SK-N-SH (cell line): ENCODE data around the gene RABGGTA. TPM values are rescaled to one million over a fixed set of nuclear protein-coding genes. Genes with fewer than 3 reads are reported as not detected.

Experiments used
- CTCF ChIA-PET: fragments of 300-600, 350-600 bp; formaldehyde crosslinking; extraction: SDS; loops from one replicate; lab custom pipeline; 2021; lab: Yijun Ruan, JAX
- POLR2A ChIA-PET: fragments of 350-600 bp; sonication (Branson Sonifier 250); formaldehyde crosslinking; extraction: SDS; loops from one replicate; lab custom pipeline; 2020; ENCODE audit warnings: antibody characterized with exemption, inconsistent platforms; lab: Yijun Ruan, JAX
- DNase-seq: peaks from one replicate; pipeline ENCODE4 v3.0.0; 2012
- H2AFZ ChIP-seq: fragments of 200-600 bp; sonication (generic); 2 replicates; pipeline ENCODE4 v1.8.1; 2016; ENCODE audit warnings: antibody characterized with exemption, mild to moderate bottlenecking, low read depth
- H3F3A ChIP-seq: fragments of 200-600 bp; sonication (generic); replicated peaks from 2 replicates; pipeline ENCODE3; 2016; ENCODE audit warnings: antibody characterized with exemption, mild to moderate bottlenecking; ENCODE audit not compliant: insufficient read depth
- H3K27ac ChIP-seq, 2 experiments: fragments of 200-500 bp in 1 of 2; fragments of 200-600 bp in 1 of 2; sonication (Bioruptor generic) in 1 of 2; sonication (generic), shearing (Covaris generic) in 1 of 2; 2 replicates each; pipeline versions ENCODE4 v1.5.1 to v1.6.1; 2014 to 2016; ENCODE audit warnings: low read depth in 2 of 2, inconsistent platforms in 1 of 2, low read length in 1 of 2, mild to moderate bottlenecking in 1 of 2, mixed read lengths in 1 of 2
- H3K27me3 ChIP-seq: fragments of 200-600 bp; sonication (generic), shearing (Covaris generic); 2 replicates; pipeline ENCODE4 v1.6.1; 2016; ENCODE audit warnings: mixed run types; ENCODE audit not compliant: insufficient read depth
- H3K36me3 ChIP-seq, 2 experiments: fragments of 200-500 bp in 1 of 2; fragments of 200-600 bp in 1 of 2; sonication (Bioruptor generic) in 1 of 2; sonication (generic) in 1 of 2; replicated peaks in 1 of 2; 2 replicates each; pipeline versions ENCODE3 to v1.5.1; 2014 to 2016; ENCODE audit warnings: low read length in 1 of 2, mild to moderate bottlenecking in 1 of 2; ENCODE audit not compliant: insufficient read depth in 2 of 2, control insufficient read depth in 1 of 2
- H3K4me1 ChIP-seq, 2 experiments: fragments of 200-500 bp in 1 of 2; fragments of 200-600 bp in 1 of 2; sonication (Bioruptor generic) in 1 of 2; sonication (generic), shearing (Covaris generic) in 1 of 2; 2 replicates each; pipeline versions ENCODE4 v1.5.1 to v1.6.1; 2014 to 2016; ENCODE audit warnings: low read depth in 1 of 2, low read length in 1 of 2, mixed run types in 1 of 2; ENCODE audit not compliant: insufficient read depth in 2 of 2, control insufficient read depth in 1 of 2
- H3K4me2 ChIP-seq: fragments of 200-600 bp; sonication (generic), shearing (Covaris generic); 2 replicates; pipeline ENCODE4 v1.6.1; 2017; ENCODE audit warnings: mixed run types
- H3K4me3 ChIP-seq, 2 experiments: fragments of 200-500 bp in 1 of 2; fragments of 200-600 bp in 1 of 2; sonication (Bioruptor generic) in 1 of 2; sonication (generic), shearing (Covaris generic) in 1 of 2; 2 replicates each; pipeline versions ENCODE4 v1.5.1 to v1.8.1; 2014 to 2016; ENCODE audit warnings: low read depth in 2 of 2, inconsistent platforms in 1 of 2, low read length in 1 of 2, mild to moderate bottlenecking in 1 of 2, mixed read lengths in 1 of 2, moderate library complexity in 1 of 2
- H3K79me2 ChIP-seq: fragments of 200-600 bp; sonication (generic); 2 replicates; pipeline ENCODE4 v1.8.1; 2017; ENCODE audit warnings: mild to moderate bottlenecking; ENCODE audit not compliant: insufficient read depth
- H3K9ac ChIP-seq: fragments of 200-600 bp; sonication (generic); 2 replicates; pipeline ENCODE4 v1.6.1; 2017; ENCODE audit warnings: mixed run types
- H3K9me2 ChIP-seq: fragments of 200-600 bp; sonication (generic); 2 replicates; pipeline ENCODE4 v1.6.1; 2017; ENCODE audit warnings: mixed run types
- H3K9me3 ChIP-seq: fragments of 200-600 bp; sonication (generic); 2 replicates; pipeline ENCODE4 v1.6.1; 2017; ENCODE audit warnings: mixed run types, mild to moderate bottlenecking, moderate library complexity
- H4K20me1 ChIP-seq: fragments of 200-600 bp; sonication (generic); 2 replicates; pipeline ENCODE4 v1.6.1; 2017; ENCODE audit warnings: mild to moderate bottlenecking, mixed run types; ENCODE audit not compliant: insufficient read depth
- CHD2 ChIP-seq: fragments of 150-350 bp; IDR thresholded peaks from 2 replicates; pipeline ENCODE4 v1.6.1; 2018; ENCODE audit warnings: low read length; ENCODE audit not compliant: partially characterized antibody
- ELF1 ChIP-seq: IDR thresholded peaks from 2 replicates; pipeline ENCODE4 v1.4.0; 2012
- EZH2phosphoT487 ChIP-seq: fragments of 200-600 bp; sonication (generic); IDR thresholded peaks from 2 replicates; pipeline ENCODE4 v1.6.1; 2017; ENCODE audit warnings: low read depth, mixed run types, mild to moderate bottlenecking, antibody characterized with exemption, moderate library complexity, borderline replicate concordance
- FOSL2 ChIP-seq: IDR thresholded peaks from 2 replicates; pipeline ENCODE4 v1.4.0; 2012; ENCODE audit warnings: low read depth, mild to moderate bottlenecking, moderate library complexity, borderline replicate concordance
- FOXJ3 ChIP-seq: sonication (generic); formaldehyde crosslinking; IDR thresholded peaks from 2 replicates; pipeline ENCODE4 v1.5.1; 2020; ENCODE audit warnings: mild to moderate bottlenecking, missing genetic modification reagents
- GABPA ChIP-seq: IDR thresholded peaks from 2 replicates; pipeline ENCODE4 v1.4.0; 2012; ENCODE audit warnings: low read depth, mild to moderate bottlenecking
- GATA2 ChIP-seq: sonication (generic); formaldehyde crosslinking; IDR thresholded peaks from 2 replicates; pipeline ENCODE4 v1.5.0; 2020; ENCODE audit warnings: mild to moderate bottlenecking, missing genetic modification reagents
- MXI1 ChIP-seq: IDR thresholded peaks from 2 replicates; pipeline ENCODE4 v1.6.1; 2012; ENCODE audit warnings: mild to moderate bottlenecking, low read depth, low read length, improper control_type of control experiment
- POLR2AphosphoS5 ChIP-seq: IDR thresholded peaks from 2 replicates; pipeline ENCODE4 v1.6.1; 2012; ENCODE audit warnings: low read depth, low read length
- RAD21 ChIP-seq: IDR thresholded peaks from 2 replicates; pipeline ENCODE4 v1.6.1; 2012; ENCODE audit warnings: mild to moderate bottlenecking, low read length
- RFX5 ChIP-seq: IDR thresholded peaks from 2 replicates; pipeline ENCODE4 v1.6.1; 2012; ENCODE audit warnings: mild to moderate bottlenecking, improper control_type of control experiment, low read length
- RXRA ChIP-seq: IDR thresholded peaks from 2 replicates; pipeline ENCODE4 v1.4.0; 2012; ENCODE audit warnings: low read depth, mild to moderate bottlenecking, borderline replicate concordance
- SIN3A ChIP-seq: IDR thresholded peaks from 2 replicates; pipeline ENCODE4 v1.6.1; 2012; ENCODE audit warnings: low read depth, mild to moderate bottlenecking, low read length, moderate library complexity, borderline replicate concordance
- TAF1 ChIP-seq: IDR thresholded peaks from 2 replicates; pipeline ENCODE4 v1.6.1; 2012; ENCODE audit warnings: low read depth, mild to moderate bottlenecking, low read length, moderate library complexity, borderline replicate concordance
- TCF12 ChIP-seq: IDR thresholded peaks from 2 replicates; pipeline ENCODE4 v1.4.0; 2012
- WGBS: methylation state at CpG from one replicate; pipeline ENCODE4 v1.1.6; 2017; ENCODE audit warnings: low lambda C conversion rate; 5-methylcytosine and 5-hydroxymethylcytosine counted together
- polyA plus RNA-seq, 3 experiments: library from polyadenylated mRNA; depleted of rRNA; stranded (reverse); fragments of >200 nt; gene quantifications; 2 replicates each; pipeline ENCODE4 v1.2.3, GENCODE V29; 2012
- TF ChIP-seq, protein P1 (sequence below): IDR thresholded peaks from 2 replicates; pipeline ENCODE4 v1.4.0; 2012; ENCODE audit warnings: low read depth
- TF ChIP-seq, protein P2 (sequence below): IDR thresholded peaks from 2 replicates; pipeline ENCODE4 v1.6.1; 2012; ENCODE audit warnings: mild to moderate bottlenecking, low read depth, low read length, moderate library complexity

The RABGGTA gene
- polyA plus RNA-seq, 1 of the 3 experiments (the other 2 are of a cell fraction), result 59.4 TPM

DNA sequence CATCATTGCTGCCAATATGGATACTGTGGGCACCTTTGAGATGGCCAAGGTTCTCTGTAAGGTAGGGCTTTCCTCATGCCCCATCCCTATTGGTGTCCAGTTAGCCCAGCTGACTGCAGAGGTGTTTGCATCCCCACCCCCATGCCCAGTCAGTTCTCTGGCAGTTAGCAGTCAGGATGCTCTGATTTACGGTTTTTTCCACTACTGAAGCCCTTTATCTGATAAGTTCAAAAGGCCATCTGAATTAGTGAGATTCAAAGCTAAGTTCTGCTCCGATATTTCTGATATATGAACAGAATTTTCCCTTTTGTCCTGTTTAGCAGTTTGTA, 37.9 kb downstream of the RABGGTA start:
- Histone ChIP-seq H3K4me1 (peaks cover 19 to 24% of the 10 kb centered on the region in 2 experiments; a peak in 3 of 4 replicates), H3K4me2 (peak overlapping the region; percentile 91), H3K4me3 (peak overlapping the region; percentile 82 to 93), H3K9me2 (no peaks in the 10 kb centered on the region), H3K36me3 (peaks cover 27 to 47% of the 10 kb centered on the region in 2 experiments), H3K9me3 (no peaks in the 10 kb centered on the region), H3K79me2 (peaks cover 71% of the 10 kb centered on the region), H3K9ac (peak overlapping the region; percentile 82), H4K20me1 (peaks cover 2% of the 10 kb centered on the region; the same call in 1 of the 2 replicates), H3K27me3 (no peaks in the 10 kb centered on the region), H3F3A (peaks cover 7% of the 10 kb centered on the region), H2AFZ (no peak overlapping the region), H3K27ac (peak overlapping the region; percentile 89 to 99; a peak in 3 of 4 replicates)
- POLR2A ChIA-PET, result interaction anchor here (1.2 to 1.7 kb wide), 3 partner anchors 9 to 133 kb away, joined by 3 to 8 read pairs (median 3); partner anchors contain the start of genes TINF2 and TM9SF1
- 17% methylated on average over 2 of the region's 2 CpGs for WGBS
- TF ChIP-seq, protein P1, sequence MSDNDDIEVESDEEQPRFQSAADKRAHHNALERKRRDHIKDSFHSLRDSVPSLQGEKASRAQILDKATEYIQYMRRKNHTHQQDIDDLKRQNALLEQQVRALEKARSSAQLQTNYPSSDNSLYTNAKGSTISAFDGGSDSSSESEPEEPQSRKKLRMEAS, result no peak
- TF ChIP-seq EZH2phosphoT487 (no peak), CHD2 (peak; percentile 5)
- no peak for DNase-seq
- CTCF ChIA-PET, result interaction anchor here (1.2 to 2.2 kb wide), 3 partner anchors 9 to 75 kb away, joined by 4 to 12 read pairs (median 5); partner anchors contain the start of genes CIDEB and TINF2

DNA sequence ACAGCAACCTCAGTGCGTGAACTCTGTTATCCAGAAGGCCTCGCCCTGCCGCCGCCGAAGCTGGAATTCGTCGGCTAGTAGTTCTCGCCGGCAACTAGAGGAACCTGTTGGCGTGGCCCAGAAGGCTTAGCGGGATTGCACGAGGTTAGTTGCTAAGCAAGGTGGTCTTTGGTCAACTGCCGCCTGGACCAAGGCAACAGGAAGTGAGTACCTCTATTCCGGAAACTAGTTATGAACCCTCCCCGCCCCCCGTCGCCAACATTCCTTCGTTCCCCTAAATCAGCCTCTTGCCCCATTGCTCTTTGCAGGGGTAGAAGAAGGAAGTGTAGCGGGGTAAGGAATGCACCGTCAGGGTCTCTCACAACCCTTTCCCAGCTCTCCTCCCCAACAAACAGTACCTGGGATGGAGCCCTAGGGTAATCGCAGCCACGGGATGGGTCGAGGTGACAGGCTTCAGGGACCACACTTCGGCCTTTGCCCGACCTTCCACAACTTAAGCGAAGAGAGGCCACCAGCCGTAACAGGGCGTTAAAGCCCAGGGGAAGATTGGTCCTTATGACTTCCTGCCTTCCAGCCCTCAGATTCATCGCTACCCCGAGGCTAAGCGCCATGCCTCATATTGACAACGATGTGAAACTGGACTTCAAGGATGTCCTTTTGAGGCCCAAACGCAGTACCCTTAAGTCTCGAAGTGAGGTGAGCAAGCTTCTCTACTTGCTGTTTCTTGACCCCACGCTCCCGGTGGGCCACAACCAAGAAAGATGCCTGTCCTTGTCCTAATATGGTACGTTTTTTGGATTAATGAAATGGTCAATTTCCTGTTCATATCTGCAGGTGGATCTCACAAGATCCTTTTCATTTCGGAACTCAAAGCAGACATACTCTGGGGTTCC, 38.5 kb downstream of the RABGGTA start, which contains the start of gene GMPR2:
Gene GMPR2, plus strand, starts transcription at position 285 of the 893 bp plus-strand sequence. Its CDS starts 325 bp downstream, at position 610.
- TF ChIP-seq TCF12 (no peak), RAD21 (no peak), SIN3A (no peak), MXI1 (peak; percentile 70; the same call in 1 of the 2 replicates), POLR2AphosphoS5 (peak; percentile 89), GATA2 (CRISPR knock-in tag) (no peak), TAF1 (peak; percentile 28; the same call in 1 of the 2 replicates), RFX5 (peak; percentile 53; the same call in 1 of the 2 replicates), FOSL2 (no peak), GABPA (peak; percentile 79), FOXJ3 (CRISPR knock-in tag) (no peak), RXRA (no peak), ELF1 (peak; percentile 32; the same call in 1 of the 2 replicates)
- TF ChIP-seq, protein P1, result peak; percentile 69
- TF ChIP-seq, protein P2, sequence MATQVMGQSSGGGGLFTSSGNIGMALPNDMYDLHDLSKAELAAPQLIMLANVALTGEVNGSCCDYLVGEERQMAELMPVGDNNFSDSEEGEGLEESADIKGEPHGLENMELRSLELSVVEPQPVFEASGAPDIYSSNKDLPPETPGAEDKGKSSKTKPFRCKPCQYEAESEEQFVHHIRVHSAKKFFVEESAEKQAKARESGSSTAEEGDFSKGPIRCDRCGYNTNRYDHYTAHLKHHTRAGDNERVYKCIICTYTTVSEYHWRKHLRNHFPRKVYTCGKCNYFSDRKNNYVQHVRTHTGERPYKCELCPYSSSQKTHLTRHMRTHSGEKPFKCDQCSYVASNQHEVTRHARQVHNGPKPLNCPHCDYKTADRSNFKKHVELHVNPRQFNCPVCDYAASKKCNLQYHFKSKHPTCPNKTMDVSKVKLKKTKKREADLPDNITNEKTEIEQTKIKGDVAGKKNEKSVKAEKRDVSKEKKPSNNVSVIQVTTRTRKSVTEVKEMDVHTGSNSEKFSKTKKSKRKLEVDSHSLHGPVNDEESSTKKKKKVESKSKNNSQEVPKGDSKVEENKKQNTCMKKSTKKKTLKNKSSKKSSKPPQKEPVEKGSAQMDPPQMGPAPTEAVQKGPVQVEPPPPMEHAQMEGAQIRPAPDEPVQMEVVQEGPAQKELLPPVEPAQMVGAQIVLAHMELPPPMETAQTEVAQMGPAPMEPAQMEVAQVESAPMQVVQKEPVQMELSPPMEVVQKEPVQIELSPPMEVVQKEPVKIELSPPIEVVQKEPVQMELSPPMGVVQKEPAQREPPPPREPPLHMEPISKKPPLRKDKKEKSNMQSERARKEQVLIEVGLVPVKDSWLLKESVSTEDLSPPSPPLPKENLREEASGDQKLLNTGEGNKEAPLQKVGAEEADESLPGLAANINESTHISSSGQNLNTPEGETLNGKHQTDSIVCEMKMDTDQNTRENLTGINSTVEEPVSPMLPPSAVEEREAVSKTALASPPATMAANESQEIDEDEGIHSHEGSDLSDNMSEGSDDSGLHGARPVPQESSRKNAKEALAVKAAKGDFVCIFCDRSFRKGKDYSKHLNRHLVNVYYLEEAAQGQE, result no peak
- Histone ChIP-seq H3K9me2 (no peaks in the 10 kb centered on the region), H3K9me3 (no peaks in the 10 kb centered on the region), H3K79me2 (peaks cover 78% of the 10 kb centered on the region), H3K9ac (peak within 1 kb of the TSS; percentile 82), H3K27ac (peak within 1 kb of the TSS; percentile 89 to 99), H3K4me1 (peaks cover 19 to 24% of the 10 kb centered on the region in 2 experiments; a peak in 3 of 4 replicates), H4K20me1 (peaks cover 2% of the 10 kb centered on the region; the same call in 1 of the 2 replicates), H3K27me3 (no peaks in the 10 kb centered on the region), H3K36me3 (peaks cover 27 to 42% of the 10 kb centered on the region in 2 experiments), H3K4me2 (peak within 1 kb of the TSS; percentile 91), H3K4me3 (peak within 1 kb of the TSS; percentile 82 to 93), H2AFZ (peak within 1 kb of the TSS; percentile 80), H3F3A (peaks cover 7% of the 10 kb centered on the region)
- POLR2A ChIA-PET, result interaction anchor here (1.2 to 1.7 kb wide), 3 partner anchors 10 to 134 kb away, joined by 3 to 8 read pairs (median 3); partner anchors contain the start of genes TINF2 and TM9SF1
- DNase-seq, result peak; percentile 67
- WGBS, result 2% methylated on average over 18 of the region's 38 CpGs
- CTCF ChIA-PET, result interaction anchor here (1.2 to 2.2 kb wide), 3 partner anchors 10 to 75 kb away, joined by 4 to 12 read pairs (median 5); partner anchors contain the start of genes CIDEB and TINF2
